ENCODE data around the gene RAPGEF4.

Gene RAPGEF4

GRCh38 chr2:172976116-172976515 is 240.5 kb downstream of the RAPGEF4 start:
- DNase-seq, result no peak

DNA sequence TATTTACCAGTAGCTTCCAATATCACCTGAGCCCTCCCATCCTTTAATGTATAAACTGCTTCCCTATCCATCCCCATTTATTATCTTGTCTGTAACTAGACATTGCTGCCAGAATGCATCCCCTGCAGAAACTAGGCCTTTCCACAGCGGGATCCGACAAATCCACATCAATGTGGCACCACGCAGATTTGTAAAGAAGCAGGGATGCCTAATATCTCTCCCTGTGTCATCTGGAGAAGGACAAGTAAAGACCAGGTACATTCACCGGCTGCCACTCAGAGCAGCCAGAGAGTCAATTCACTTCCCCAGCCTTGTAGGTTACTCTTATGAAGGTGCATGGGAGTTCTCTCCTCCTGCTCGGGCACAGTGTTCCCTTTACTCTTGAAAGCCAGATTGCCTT is 241.2 kb downstream of the RAPGEF4 start:
- no peak for DNase-seq

- no peak for DNase-seq
These were observed 241.8 kb downstream of the RAPGEF4 start for GRCh38 chr2:172977270-172978062.

- no peak for DNase-seq
These were observed 242.4 kb downstream of the RAPGEF4 start for GRCh38 chr2:172978063-172978383.

DNA sequence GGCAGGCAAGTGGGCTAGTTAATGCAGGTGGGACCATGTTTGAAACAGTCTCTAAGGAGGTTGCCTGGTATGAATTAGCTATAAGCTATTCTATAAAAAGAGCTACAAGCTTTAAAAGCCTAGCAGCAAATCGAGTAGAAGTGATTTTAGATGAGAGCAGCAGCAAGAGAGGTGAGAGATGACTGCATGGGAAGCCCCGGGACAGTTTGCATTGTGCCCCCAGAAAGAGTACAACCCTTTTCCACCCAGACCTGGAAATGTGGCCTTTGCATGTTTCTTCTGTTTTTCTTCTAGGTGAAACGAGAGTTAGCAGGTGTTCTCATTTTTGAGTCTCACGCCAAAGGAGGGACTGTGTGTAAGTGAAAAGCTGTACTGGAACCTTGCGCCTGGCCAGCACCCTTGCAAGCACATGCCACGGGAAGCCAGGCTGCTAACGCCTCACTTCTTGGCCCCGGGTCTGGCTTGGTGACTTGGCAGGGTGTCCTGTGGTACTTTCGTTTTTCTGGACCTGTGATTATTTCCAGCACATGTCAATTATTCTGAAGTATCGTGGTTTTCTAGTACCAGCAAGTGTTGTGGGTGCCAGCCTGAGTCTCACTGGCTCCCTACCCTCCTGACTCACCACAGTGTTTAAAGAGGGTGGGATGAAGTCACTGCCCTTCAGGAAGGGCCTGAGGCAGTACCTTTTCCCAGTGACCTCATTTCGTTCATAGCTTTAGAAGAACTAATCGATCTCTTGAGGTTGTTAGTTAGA is 249.7 kb downstream of the RAPGEF4 start:
- peak; percentile 71 for DNase-seq

GRCh38 chr2:172986040-172986439 is 250.4 kb downstream of the RAPGEF4 start:
- DNase-seq, result no peak

DNA sequence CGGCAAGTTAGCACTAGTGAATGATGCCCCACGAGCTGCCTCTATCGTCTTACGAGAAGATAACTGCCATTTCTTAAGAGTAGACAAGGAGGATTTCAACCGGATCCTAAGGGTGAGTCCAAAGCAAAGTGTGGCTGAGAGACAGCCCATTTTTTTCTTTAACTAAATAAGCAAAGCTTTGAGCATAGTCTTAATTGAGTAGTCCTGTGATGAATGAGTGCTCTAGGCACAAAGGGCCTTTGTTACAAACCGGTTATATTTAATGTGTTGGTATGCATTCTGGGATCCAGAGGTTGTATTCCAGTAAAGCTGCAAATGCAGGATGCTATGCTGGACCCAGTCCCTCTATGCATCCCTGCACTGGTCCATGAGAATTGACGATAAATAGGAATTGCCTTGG is 253.1 kb downstream of the RAPGEF4 start:
- no peak for DNase-seq

- no peak for DNase-seq
These were observed 255.4 kb downstream of the RAPGEF4 start for GRCh38 chr2:172991031-172991430.

GRCh38 chr2:172993139-172993538 is 257.5 kb downstream of the RAPGEF4 start:
- DNase-seq, result no peak

DNA sequence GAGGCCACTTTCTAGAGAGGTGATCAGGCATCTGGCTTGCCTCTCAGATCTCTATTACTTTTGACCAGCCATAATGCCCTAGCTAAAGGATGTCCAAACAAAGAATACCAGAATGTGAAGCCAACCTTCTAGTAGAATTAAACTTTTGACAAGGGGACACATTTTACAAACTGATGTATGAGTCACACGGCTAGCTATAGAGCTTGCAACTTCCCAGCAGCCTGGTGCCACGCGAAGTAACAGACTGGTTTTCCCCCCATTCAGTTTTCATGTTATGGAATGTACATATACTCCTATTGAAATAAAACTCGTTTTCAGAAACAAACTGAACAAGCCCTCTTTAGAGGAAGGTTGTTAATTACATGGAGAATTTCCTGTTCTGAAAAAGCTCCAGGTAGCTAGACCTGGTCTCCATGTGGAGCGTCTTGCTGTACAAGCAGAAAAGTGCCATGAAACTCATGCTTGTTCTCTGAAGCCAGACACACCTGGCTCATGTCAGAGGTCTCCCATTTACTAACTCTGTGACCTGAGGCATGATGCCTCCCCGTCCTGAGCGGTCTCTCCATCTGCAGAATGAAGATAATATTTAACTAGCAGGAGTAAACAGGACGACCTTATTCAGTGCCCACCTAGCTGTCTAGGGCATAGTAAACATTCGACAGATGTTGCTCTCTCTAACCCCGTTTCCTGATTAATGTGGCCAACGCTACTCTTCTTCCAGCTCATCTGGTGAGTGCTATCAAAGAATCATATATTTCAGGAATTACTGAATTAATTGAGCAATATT is 258.5 kb downstream of the RAPGEF4 start:
- no peak for DNase-seq

DNA sequence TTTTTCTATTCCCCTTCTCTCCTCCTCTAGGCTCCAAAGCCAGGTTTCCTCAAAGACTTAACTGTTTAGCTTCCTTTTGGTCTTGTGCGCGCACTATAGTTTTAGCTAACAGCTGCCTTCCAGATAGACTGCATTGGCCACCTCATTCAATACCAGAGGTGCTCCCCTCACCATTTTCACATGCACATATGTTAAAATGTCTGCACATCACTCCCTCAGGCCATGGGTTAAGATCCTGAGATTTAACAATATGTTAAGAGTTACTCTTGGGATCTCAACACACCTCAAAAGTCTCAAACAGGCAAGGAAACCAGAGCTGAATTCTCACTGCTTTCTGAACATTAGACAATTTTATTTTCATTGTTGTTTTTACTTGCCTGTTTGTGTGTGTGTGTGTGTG is 259.2 kb downstream of the RAPGEF4 start:
- DNase-seq, result no peak

- peak; percentile 88 for DNase-seq
These were observed 259.9 kb downstream of the RAPGEF4 start for GRCh38 chr2:172995323-172996244.

DNA sequence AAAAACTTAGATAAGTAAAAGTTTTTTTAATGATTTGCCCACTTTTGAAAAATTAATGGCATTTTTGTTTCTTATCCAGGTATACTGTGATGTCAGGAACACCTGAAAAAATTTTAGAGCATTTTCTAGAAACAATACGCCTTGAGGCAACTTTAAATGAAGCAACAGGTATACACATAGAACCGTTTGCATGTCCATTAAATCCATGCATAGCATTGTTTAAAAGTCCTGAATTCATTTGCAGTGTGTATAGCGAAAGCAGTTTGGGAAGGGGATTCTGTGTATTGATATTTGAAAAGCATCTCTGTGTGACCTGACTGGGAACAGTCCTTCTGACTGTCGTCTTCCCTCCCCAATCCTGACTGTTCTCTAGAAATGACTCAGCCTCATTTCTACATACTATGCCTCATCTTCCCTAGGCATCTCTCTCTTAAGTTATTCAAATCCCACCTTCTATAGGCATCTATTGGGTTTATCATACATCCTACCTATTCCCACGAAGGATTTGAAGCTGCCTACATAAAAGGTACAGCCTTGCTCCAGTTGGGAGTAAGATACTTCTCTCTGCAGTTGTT is 260.8 kb downstream of the RAPGEF4 start:
- no peak for DNase-seq

GRCh38 chr2:172997031-172997430 is 261.4 kb downstream of the RAPGEF4 start:
- no peak for DNase-seq

DNA sequence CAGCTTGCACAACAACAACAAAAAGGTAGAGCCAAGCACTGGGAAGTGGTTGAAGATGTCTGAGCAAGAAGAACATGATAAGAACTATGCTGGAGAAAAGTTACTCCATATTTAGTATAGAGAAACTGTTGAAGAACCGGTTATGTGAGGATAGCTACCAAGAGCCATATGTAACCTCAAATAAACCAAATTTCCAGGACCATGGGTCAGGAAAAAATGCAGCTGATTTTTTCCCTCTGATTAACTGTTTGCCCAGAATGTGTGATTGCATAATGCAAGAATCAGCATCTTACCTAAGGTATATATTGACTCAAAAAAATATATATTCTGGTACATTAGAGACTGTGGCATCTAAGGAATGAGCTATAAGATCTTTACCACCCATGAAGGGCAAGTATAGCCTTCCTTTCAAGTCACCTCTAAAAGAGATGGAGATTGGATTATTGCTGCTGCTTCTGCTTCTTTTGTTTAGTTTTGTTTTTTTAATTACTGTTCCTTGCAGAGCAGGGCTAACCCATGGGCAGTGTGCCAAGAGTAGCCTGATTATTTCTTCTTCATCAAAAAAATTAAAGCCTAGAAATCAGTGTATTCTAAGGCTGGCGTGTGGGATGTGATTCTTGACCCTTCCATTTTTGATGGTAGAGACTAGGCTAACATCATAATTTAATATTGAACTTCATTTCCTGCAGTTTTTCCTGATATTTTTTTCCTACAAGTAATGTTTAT is 263.1 kb downstream of the RAPGEF4 start:
- no peak for DNase-seq

GRCh38 chr2:172999641-173000386 is 264.2 kb downstream of the RAPGEF4 start:
- DNase-seq, result no peak

DNA sequence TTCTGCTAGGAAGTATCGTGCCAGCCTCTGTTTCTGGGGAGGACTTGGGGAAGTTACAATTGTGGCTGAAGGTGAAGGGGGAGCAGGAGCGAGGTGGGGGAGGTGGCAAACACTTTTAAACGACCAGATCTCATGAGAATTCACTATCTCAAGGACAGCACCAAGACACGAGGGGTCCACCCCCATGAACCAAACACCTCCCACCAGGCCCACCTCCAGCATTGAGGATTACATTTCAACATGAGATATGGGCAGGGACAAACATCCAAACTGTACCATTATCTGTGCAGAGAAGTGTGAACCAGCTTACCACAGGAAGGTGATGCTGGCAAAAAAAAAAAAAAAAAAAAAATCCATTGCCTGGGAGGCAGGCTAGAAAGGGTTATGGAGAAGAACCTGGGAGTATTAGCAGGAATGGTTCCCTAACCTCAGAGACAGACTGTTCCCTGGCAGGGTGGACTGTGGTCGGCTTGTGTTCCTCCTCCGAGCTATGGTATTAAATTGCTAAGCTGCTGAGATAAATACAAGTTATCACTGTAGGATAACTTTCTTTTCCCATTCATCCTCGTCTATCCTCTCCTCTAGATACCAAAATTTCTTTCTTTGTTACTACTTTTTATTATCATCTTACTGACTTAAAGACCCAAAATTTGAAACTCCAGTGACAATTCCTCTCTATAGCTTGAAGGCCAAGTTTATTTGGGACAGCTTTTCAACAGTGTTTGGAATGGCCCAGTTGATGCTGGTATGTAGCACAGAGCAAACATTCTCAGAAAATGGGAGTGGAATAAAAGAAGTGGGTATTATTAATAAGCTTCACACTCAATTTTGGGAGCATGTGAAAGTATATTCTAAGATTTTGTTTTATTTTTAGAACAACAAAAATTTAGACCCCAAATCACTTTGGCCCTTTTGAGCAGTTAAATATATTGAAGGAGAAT is 266.3 kb downstream of the RAPGEF4 start:
- peak; percentile 62 for DNase-seq

DNA sequence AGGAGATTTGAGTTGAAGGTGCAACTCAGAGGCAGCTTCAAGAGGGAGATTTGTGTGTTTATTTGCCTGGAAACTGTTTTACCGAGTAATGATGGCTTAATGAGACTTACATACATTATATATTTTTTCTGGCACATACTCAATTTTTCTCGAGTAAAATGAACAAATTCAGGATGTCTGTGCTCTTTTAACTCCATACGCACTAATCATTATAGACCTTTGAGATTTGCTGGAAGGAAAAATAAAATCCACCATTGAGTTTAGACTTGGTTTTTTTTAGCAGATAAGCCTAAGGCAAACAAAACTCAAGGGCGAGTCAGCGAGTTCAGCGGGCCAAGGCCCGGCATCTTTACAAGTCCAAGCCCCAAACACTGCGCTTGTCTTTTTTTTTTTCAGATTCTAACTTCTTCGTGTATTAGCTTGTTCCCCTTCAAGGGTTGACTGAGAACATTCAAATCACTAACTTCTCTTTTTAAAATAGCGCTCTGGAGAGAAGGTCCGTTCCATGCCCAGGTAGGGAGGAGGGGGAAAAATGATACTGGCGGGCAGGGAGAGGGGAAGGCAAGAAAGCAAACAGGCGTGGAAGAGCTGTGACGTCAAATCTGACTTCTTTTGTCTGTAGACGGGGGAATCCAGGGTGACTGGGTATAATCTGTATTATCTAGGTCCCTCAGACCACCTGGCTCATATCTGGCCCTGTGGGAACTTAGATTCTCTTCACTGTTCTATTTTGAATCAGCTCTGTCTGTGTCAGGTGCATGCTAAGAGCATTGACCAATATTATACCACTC is 267.3 kb downstream of the RAPGEF4 start:
- DNase-seq, result peak; percentile 31

GRCh38 chr2:173008786-173009185 is 273.1 kb downstream of the RAPGEF4 start:
- DNase-seq, result no peak

All from NCI-H226 (cell line).